ENCODE data around the gene ITPK1. TPM values are rescaled to one million over a fixed set of nuclear protein-coding genes. Genes with fewer than 3 reads are reported as not detected.
A peak's percentile ranks its signal among the peaks of the same experiment; 100 is the strongest.
"Not testable (repeated sequence)": the region's sequence is repeated elsewhere in the genome, so short reads cannot be mapped to it uniquely, and the experiment has no call there.

ITPK1 gene
- total RNA-seq, 4 donors from 2014 or later: 64.8 to 235 (median 128) TPM

GRCh38 chr14:93062890-93063289, 52.8 kb downstream of the ITPK1 start:
- in situ Hi-C loops (cut with MboI; ENCODE audit: low pct_ligation_motif_present in 1 of 4, low pct_unique_long_range_greater_than_20kb in 1 of 4, low sequenced_read_pairs in 3 of 4): no loop called here
- H3K27me3 ChIP-seq: no peaks in the 10 kb centered on the region
- TF ChIP-seq POLR2A (IDR thresholded peaks at IDR 0.05) (no peak), EP300 (IDR thresholded peaks at IDR 0.05; ENCODE audit: low read depth) (no peak), CTCF (IDR thresholded peaks at IDR 0.05) (no peak), POLR2AphosphoS5 (IDR thresholded peaks at IDR 0.05) (no peak)
- 90% methylated on average over 10 of the region's 10 CpGs; no CpG with 5 or more reads in 1 of the 2 donors for WGBS, 2 donors (ENCODE audit: low coverage in 1 of 2)
- peaks cover 19 to 63% (median 35%) of the 10 kb centered on the region in 4 donors for H3K4me1 ChIP-seq
- no peaks in the 10 kb centered on the region for H3K9me3 ChIP-seq
- peak overlapping the region; percentile 36 to 78 (median 74) for H3K27ac ChIP-seq
- intact Hi-C loops (cut with DNase I; ENCODE audit: low total_unique reads): loop anchor here (10.0 kb wide), 1 partner anchor 458 kb away; no protein-coding TSS in a partner anchor
- DNase-seq: no peak
- H3K36me3 ChIP-seq: no peaks in the 10 kb centered on the region
- H3K4me3 ChIP-seq: no peak overlapping the region

- in situ Hi-C loops (cut with MboI; ENCODE audit: low pct_ligation_motif_present in 1 of 4, low pct_unique_long_range_greater_than_20kb in 1 of 4, low sequenced_read_pairs in 3 of 4); H3K4me3 ChIP-seq; H3K9me3 ChIP-seq; H3K36me3 ChIP-seq; DNase-seq; H3K27me3 ChIP-seq: not testable (repeated sequence)
- intact Hi-C loops (cut with DNase I; ENCODE audit: low total_unique reads): loop anchor here (10.0 kb wide), 1 partner anchor 457 kb away; no protein-coding TSS in a partner anchor
- Histone ChIP-seq H3K4me1 (peaks cover 28 to 72% (median 43%) of the 10 kb centered on the region in 4 donors), H3K27ac (peak overlapping the region in 3 of 4 donors; percentile 72 to 78 (median 77))
- WGBS, 2 donors (ENCODE audit: low coverage in 1 of 2): 79% methylated on average over 12 of the region's 12 CpGs; no CpG with 5 or more reads in 1 of the 2 donors
Measured at GRCh38 chr14:93062013-93062412, 53.7 kb downstream of the ITPK1 start.

- Histone ChIP-seq H3K9me3 (no peaks in the 10 kb centered on the region), H3K4me3 (no peak overlapping the region), H3K27ac (peak overlapping the region; percentile 33 to 78 (median 74)), H3K36me3 (no peaks in the 10 kb centered on the region), H3K27me3 (no peaks in the 10 kb centered on the region), H3K4me1 (peaks cover 33 to 77% (median 48%) of the 10 kb centered on the region in 4 donors)
- DNase-seq: no peak
- in situ Hi-C loops (cut with MboI; ENCODE audit: low pct_ligation_motif_present in 1 of 4, low pct_unique_long_range_greater_than_20kb in 1 of 4, low sequenced_read_pairs in 3 of 4): no loop called here
- WGBS, 2 donors (ENCODE audit: low coverage in 1 of 2): 71 to 83% methylated on average over 1 to 4 of the region's 4 CpGs
- intact Hi-C loops (cut with DNase I; ENCODE audit: low total_unique reads): loop anchor here (10.0 kb wide), 1 partner anchor 457 kb away; no protein-coding TSS in a partner anchor
- TF ChIP-seq EP300 (IDR thresholded peaks at IDR 0.05; ENCODE audit: low read depth): no peak
- no peak for TF ChIP-seq POLR2A (IDR thresholded peaks at IDR 0.05)
- no peak for TF ChIP-seq CTCF (IDR thresholded peaks at IDR 0.05)
- TF ChIP-seq POLR2AphosphoS5 (IDR thresholded peaks at IDR 0.05): no peak
Measured at GRCh38 chr14:93061380-93062012, 54.2 kb downstream of the ITPK1 start.

- H3K36me3 ChIP-seq: no peaks in the 10 kb centered on the region
- intact Hi-C loops (cut with DNase I; ENCODE audit: low total_unique reads): loop anchor here (10.0 kb wide), 1 partner anchor 456 kb away; no protein-coding TSS in a partner anchor
- in situ Hi-C loops (cut with MboI; ENCODE audit: low pct_ligation_motif_present in 1 of 4, low pct_unique_long_range_greater_than_20kb in 1 of 4, low sequenced_read_pairs in 3 of 4): no loop called here
- 93% methylated on average over 1 of the region's 1 CpG; no CpG with 5 or more reads in 1 of the 2 donors for WGBS, 2 donors (ENCODE audit: low coverage in 1 of 2)
- no peaks in the 10 kb centered on the region for H3K9me3 ChIP-seq
- no peaks in the 10 kb centered on the region for H3K27me3 ChIP-seq
- H3K4me1 ChIP-seq: peaks cover 40 to 81% (median 54%) of the 10 kb centered on the region in 4 donors
- H3K27ac ChIP-seq: peak overlapping the region; percentile 29 to 77 (median 34)
- H3K4me3 ChIP-seq: no peak overlapping the region
- TF ChIP-seq CTCF (IDR thresholded peaks at IDR 0.05): no peak
- TF ChIP-seq POLR2AphosphoS5 (IDR thresholded peaks at IDR 0.05): no peak
- TF ChIP-seq EP300 (IDR thresholded peaks at IDR 0.05; ENCODE audit: low read depth): no peak
- no peak for TF ChIP-seq POLR2A (IDR thresholded peaks at IDR 0.05)
- DNase-seq: no peak
Measured at GRCh38 chr14:93060841-93061240, 54.9 kb downstream of the ITPK1 start.

All from transverse colon (tissue), 4 donors.